GM19351 (cell line): Measurements from ENCODE around the gene ZNF652.
A peak's percentile ranks its signal among the peaks of the same experiment; 100 is the strongest.
"Not testable (repeated sequence)": the region's sequence is repeated elsewhere in the genome, so short reads cannot be mapped to it uniquely, and the experiment has no call there.

Experiments
- ATAC-seq: cut with Tn5 transposase; IDR thresholded peaks from one replicate; pipeline ENCODE4 v1.9.1; 2021; ENCODE audit warnings: mild to moderate bottlenecking, moderate library complexity; ENCODE audit not compliant: unreplicated experiment

ZNF652 gene

DNA sequence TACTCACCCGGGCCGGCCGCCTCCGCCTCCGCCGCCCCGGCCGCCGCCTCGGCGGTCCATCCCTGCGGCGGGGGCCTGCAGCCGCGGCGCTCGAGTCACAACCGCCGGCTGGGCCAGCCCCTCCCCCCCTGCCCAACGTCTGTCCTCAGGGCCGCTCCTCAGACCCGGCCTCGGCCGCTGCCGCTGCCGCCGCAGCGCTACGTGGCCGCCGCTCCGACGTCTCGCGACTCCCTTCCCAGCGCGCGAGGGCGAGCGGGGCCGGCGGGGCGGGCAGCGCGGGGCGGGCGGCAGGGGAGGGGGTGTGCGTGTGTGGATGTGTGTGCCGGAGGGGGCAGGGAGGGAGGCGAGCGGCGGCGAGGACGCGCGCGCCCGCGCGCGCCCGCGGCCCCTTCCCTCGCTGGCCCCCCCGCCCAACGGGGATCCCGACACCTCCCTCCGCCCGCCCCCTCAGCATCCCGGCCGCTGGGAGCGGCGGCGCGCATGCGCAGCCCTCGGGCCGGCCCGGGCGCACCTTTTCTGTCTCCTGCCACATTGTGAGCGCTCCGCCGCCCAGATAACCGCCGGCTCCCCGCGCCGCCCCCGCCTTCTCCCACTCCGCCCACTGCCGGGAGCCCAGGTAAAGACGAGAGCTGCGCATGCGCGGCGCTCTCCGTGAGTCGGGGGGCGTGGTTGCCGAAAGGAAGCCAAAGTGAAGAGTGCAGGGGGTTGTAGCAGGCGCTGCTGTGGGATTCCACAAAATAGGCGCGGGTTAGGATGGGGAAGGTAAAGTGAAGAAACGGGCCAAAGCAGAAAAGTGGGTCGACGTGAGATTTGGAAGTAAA lies at the start of gene ZNF652:
ZNF652 (minus strand) TSS at position 349 of the 821 bp plus-strand sequence. CDS start 44,525 bp downstream, outside the sequence.
- peak; percentile 63 for ATAC-seq

- ATAC-seq = no peak
These were observed 47.0 kb upstream of the ZNF652 start for GRCh38 chr17:49409066-49409465.

DNA sequence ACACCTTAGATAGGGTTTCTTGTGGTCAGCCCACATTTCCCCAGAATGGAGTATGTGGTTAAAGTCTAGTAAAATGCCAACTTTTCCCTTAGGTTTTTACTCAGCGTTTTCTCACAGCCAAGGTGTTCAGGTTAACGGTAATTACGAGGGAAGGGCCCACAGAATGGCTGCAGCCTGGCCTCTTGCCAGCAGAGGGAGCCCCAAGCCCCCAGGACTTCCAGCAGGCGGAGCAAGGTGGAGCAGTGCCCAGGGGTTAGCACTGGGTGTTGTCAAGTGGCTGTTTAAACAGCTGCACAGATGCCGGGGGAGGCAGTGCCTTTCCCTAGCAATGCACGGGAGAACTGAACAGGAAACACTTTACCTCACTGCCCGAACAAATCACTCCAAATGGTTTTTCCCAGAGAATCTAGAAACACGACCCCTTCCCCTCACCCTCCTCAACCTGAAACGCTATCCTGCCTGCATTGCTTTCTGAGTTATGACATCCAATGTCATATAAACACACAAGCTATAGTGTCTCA lies 46.0 kb upstream of the ZNF652 start:
- ATAC-seq = peak; percentile 58

- ATAC-seq = no peak
These were observed 45.0 kb upstream of the ZNF652 start for GRCh38 chr17:49407086-49407485.

- ATAC-seq = no peak
These were observed 44.5 kb upstream of the ZNF652 start for GRCh38 chr17:49406421-49407061.

- ATAC-seq = no peak
These were observed 42.9 kb upstream of the ZNF652 start for GRCh38 chr17:49404906-49405305.

GRCh38 chr17:49404361-49404760 lies 42.3 kb upstream of the ZNF652 start:
- ATAC-seq = no peak

GRCh38 chr17:49403514-49404289 lies 41.7 kb upstream of the ZNF652 start:
- no peak for ATAC-seq

DNA sequence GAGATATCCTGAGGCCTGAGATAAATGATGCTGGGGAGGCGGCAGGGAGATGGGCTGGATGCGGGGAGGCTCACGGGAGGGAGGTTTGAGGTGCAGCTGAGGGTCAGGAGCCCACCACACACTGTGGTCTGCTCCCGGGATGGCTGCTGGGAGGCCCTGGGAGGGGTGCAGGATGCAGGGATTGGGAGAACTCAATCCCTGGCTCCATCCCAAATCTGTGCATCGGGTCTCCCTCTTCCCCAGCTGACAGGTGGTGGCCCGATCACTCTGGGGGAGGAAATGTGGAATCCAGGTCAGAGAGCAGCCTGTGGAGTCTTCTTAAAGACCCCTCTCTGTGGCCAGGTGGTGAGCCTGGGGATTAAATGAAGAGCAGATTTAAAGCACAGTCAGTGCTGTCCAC lies 40.7 kb upstream of the ZNF652 start:
- no peak for ATAC-seq

GRCh38 chr17:49401971-49402611 lies 40.0 kb upstream of the ZNF652 start:
- no peak for ATAC-seq

- ATAC-seq = no peak
These were observed 37.9 kb upstream of the ZNF652 start for GRCh38 chr17:49399995-49400394.

DNA sequence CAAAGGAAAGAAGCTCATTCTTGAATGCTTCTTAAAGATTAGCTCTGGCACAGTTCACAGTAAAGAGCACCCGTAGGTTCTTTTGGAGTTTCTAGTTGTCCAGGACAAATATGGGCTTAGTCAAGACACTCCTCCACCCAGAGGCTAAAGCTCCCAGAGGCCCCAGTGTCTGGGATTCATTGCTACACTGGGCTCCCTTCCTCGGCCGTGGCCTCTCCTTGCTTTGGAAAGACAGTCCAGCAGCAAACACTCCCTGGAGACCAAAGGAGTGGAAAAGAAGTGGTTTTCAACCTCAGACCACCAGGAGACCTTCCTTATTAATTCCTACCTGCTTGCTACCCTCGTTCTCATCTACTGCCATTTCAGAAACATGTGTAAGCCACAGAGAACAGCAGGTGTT lies 35.5 kb upstream of the ZNF652 start:
- ATAC-seq = no peak

DNA sequence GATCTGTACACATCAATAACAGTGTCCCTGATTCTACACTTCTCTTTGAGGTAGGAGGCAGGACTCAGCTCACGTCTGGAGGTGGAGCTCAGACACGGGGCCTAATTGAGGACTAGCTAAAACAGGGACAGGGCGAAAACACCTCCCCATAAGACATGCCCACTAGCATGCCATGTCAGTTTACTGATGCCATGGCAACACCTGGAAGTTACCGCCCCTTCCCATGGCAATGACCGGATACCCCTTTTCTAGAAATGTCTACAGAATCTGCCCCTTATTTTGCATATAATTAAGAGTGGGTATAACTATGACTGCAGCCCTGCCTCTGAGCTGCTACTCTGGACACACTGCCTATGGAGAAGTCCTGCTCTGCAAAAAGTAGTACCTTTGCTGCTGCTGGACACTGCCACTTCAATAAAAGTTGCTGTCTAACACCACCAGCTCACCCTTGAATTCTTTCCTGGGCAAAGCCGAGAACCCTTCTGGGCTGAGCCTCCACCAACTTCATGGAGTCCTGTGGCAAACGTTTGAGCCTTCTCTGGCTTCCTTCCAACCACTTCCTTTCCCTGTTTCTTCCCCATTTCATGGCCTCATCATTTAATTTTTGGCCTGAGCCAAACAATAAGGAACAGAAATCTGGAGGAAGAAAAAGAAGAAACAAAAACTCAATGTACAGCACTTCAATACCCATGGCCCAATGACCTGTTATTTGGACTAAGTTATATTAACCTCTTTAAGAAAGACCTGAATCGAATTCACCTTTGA lies 31.6 kb upstream of the ZNF652 start:
- ATAC-seq = no peak

DNA sequence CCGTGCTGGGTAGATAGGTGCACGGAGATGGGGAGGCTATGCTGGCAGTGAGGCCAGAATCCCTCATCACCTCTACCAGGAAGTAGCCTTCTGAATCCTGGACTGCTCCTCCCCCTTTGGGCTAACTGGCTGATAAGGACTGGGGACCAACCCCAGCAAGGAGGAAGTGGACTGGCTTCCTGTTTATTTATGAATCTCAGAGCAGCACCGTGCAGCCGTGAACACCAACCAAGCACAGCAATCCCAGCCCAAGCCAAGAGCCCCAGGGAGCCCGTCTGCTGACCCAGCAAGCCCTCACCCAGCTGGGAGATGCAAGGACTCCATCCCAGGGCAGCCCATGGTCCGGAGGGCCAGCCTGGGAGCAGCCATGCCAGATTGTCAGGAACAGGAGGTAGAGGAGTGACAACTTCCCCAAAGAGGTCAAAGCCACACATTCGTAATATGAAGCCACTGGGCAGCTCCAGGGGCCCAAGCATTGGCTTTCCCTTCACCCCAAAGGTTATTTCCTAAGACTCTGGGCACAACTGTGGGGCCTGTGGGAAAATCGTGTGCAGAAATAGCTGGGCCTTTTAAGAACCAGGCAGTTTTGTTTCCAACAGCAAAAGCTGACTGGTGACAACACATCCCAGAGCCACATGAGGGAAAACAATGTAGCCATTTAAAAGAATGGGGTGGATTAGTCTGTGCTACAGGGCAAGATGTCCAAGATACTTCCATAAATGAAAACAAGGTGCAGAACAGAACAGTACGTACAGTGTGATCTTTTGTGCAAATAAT lies 28.7 kb upstream of the ZNF652 start:
- no peak for ATAC-seq

- not testable (repeated sequence) for ATAC-seq
These were observed 27.7 kb upstream of the ZNF652 start for GRCh38 chr17:49389514-49390347.

DNA sequence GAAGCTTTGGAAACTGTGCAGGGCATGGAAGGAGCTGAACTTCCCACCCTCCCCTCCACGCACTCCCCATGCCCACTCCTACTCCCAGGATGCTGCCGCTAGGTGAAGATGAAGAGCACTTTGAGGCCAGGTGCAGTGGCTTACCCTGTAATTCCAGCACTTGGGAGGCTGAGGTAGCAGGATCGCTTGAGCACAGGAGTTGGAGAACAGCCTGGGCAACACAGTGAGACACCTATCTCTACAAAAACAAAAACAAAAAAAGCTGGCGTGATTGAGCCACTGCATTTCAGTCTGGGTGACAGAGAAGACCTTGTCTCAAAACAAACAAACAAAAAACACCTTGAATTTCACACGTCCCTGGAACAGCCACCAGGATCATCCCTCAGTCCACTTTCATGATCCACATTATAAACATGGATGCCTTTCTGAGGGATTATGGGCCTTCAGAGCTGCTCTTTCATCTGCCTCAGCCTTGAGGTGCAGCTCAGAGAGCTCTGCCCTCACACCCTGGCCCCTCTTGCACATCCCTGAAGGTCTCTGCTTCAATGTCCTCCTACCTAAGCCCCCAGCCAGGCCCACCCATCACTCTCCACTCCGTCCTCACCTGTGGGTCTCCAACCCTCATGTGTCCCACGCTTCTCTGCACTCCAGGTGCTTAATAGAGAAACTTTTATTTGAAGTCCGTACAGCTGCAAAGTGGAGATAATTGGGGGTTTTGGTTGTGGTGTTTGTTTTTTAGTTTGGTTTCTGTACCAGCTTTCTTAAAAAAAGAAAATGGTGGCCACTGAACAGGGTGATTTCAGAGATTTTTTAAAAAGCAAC lies 26.9 kb upstream of the ZNF652 start:
- ATAC-seq = no peak

GRCh38 chr17:49388290-49388640 lies 26.2 kb upstream of the ZNF652 start:
- no peak for ATAC-seq
